SK-N-SH (cell line): ENCODE results near the gene RPL11. TPM values are rescaled to one million over a fixed set of nuclear protein-coding genes. Genes with fewer than 3 reads are reported as not detected.

Source experiments
- CTCF ChIA-PET: fragments of 300-600, 350-600 bp; formaldehyde crosslinking; extraction: SDS; loops from one replicate; lab custom pipeline; 2021; lab: Yijun Ruan, JAX
- POLR2A ChIA-PET: fragments of 350-600 bp; sonication (Branson Sonifier 250); formaldehyde crosslinking; extraction: SDS; loops from one replicate; lab custom pipeline; 2020; ENCODE audit warnings: antibody characterized with exemption, inconsistent platforms; lab: Yijun Ruan, JAX
- DNase-seq: peaks from one replicate; pipeline ENCODE4 v3.0.0; 2012
- H2AFZ ChIP-seq: fragments of 200-600 bp; sonication (generic); 2 replicates; pipeline ENCODE4 v1.8.1; 2016; ENCODE audit warnings: antibody characterized with exemption, mild to moderate bottlenecking, low read depth
- H3F3A ChIP-seq: fragments of 200-600 bp; sonication (generic); replicated peaks from 2 replicates; pipeline ENCODE3; 2016; ENCODE audit warnings: antibody characterized with exemption, mild to moderate bottlenecking; ENCODE audit not compliant: insufficient read depth
- H3K27ac ChIP-seq, 2 experiments: fragments of 200-500 bp in 1 of 2; fragments of 200-600 bp in 1 of 2; sonication (Bioruptor generic) in 1 of 2; sonication (generic), shearing (Covaris generic) in 1 of 2; 2 replicates each; pipeline versions ENCODE4 v1.5.1 to v1.6.1; 2014 to 2016; ENCODE audit warnings: low read depth in 2 of 2, inconsistent platforms in 1 of 2, low read length in 1 of 2, mild to moderate bottlenecking in 1 of 2, mixed read lengths in 1 of 2
- H3K27me3 ChIP-seq: fragments of 200-600 bp; sonication (generic), shearing (Covaris generic); 2 replicates; pipeline ENCODE4 v1.6.1; 2016; ENCODE audit warnings: mixed run types; ENCODE audit not compliant: insufficient read depth
- H3K36me3 ChIP-seq, 2 experiments: fragments of 200-500 bp in 1 of 2; fragments of 200-600 bp in 1 of 2; sonication (Bioruptor generic) in 1 of 2; sonication (generic) in 1 of 2; replicated peaks in 1 of 2; 2 replicates each; pipeline versions ENCODE3 to v1.5.1; 2014 to 2016; ENCODE audit warnings: low read length in 1 of 2, mild to moderate bottlenecking in 1 of 2; ENCODE audit not compliant: insufficient read depth in 2 of 2, control insufficient read depth in 1 of 2
- H3K4me1 ChIP-seq, 2 experiments: fragments of 200-500 bp in 1 of 2; fragments of 200-600 bp in 1 of 2; sonication (Bioruptor generic) in 1 of 2; sonication (generic), shearing (Covaris generic) in 1 of 2; 2 replicates each; pipeline versions ENCODE4 v1.5.1 to v1.6.1; 2014 to 2016; ENCODE audit warnings: low read depth in 1 of 2, low read length in 1 of 2, mixed run types in 1 of 2; ENCODE audit not compliant: insufficient read depth in 2 of 2, control insufficient read depth in 1 of 2
- H3K4me2 ChIP-seq: fragments of 200-600 bp; sonication (generic), shearing (Covaris generic); 2 replicates; pipeline ENCODE4 v1.6.1; 2017; ENCODE audit warnings: mixed run types
- H3K4me3 ChIP-seq, 2 experiments: fragments of 200-500 bp in 1 of 2; fragments of 200-600 bp in 1 of 2; sonication (Bioruptor generic) in 1 of 2; sonication (generic), shearing (Covaris generic) in 1 of 2; 2 replicates each; pipeline versions ENCODE4 v1.5.1 to v1.8.1; 2014 to 2016; ENCODE audit warnings: low read depth in 2 of 2, inconsistent platforms in 1 of 2, low read length in 1 of 2, mild to moderate bottlenecking in 1 of 2, mixed read lengths in 1 of 2, moderate library complexity in 1 of 2
- H3K79me2 ChIP-seq: fragments of 200-600 bp; sonication (generic); 2 replicates; pipeline ENCODE4 v1.8.1; 2017; ENCODE audit warnings: mild to moderate bottlenecking; ENCODE audit not compliant: insufficient read depth
- H3K9ac ChIP-seq: fragments of 200-600 bp; sonication (generic); 2 replicates; pipeline ENCODE4 v1.6.1; 2017; ENCODE audit warnings: mixed run types
- H3K9me2 ChIP-seq: fragments of 200-600 bp; sonication (generic); 2 replicates; pipeline ENCODE4 v1.6.1; 2017; ENCODE audit warnings: mixed run types
- H3K9me3 ChIP-seq: fragments of 200-600 bp; sonication (generic); 2 replicates; pipeline ENCODE4 v1.6.1; 2017; ENCODE audit warnings: mixed run types, mild to moderate bottlenecking, moderate library complexity
- H4K20me1 ChIP-seq: fragments of 200-600 bp; sonication (generic); 2 replicates; pipeline ENCODE4 v1.6.1; 2017; ENCODE audit warnings: mild to moderate bottlenecking, mixed run types; ENCODE audit not compliant: insufficient read depth
- CHD2 ChIP-seq: fragments of 150-350 bp; IDR thresholded peaks from 2 replicates; pipeline ENCODE4 v1.6.1; 2018; ENCODE audit warnings: low read length; ENCODE audit not compliant: partially characterized antibody
- ELF1 ChIP-seq: IDR thresholded peaks from 2 replicates; pipeline ENCODE4 v1.4.0; 2012
- FOSL2 ChIP-seq: IDR thresholded peaks from 2 replicates; pipeline ENCODE4 v1.4.0; 2012; ENCODE audit warnings: low read depth, mild to moderate bottlenecking, moderate library complexity, borderline replicate concordance
- FOXJ3 ChIP-seq: sonication (generic); formaldehyde crosslinking; IDR thresholded peaks from 2 replicates; pipeline ENCODE4 v1.5.1; 2020; ENCODE audit warnings: mild to moderate bottlenecking, missing genetic modification reagents
- MEF2A ChIP-seq: IDR thresholded peaks from 2 replicates; pipeline ENCODE4 v1.4.0; 2012; ENCODE audit warnings: low read depth, borderline replicate concordance
- MXI1 ChIP-seq: IDR thresholded peaks from 2 replicates; pipeline ENCODE4 v1.6.1; 2012; ENCODE audit warnings: mild to moderate bottlenecking, low read depth, low read length, improper control_type of control experiment
- RCOR1 ChIP-seq: fragments of 150-350 bp; IDR thresholded peaks from 2 replicates; pipeline ENCODE4 v1.6.1; 2017; ENCODE audit warnings: antibody characterized with exemption, low read length
- SIN3A ChIP-seq: IDR thresholded peaks from 2 replicates; pipeline ENCODE4 v1.6.1; 2012; ENCODE audit warnings: low read depth, mild to moderate bottlenecking, low read length, moderate library complexity, borderline replicate concordance
- TCF12 ChIP-seq: IDR thresholded peaks from 2 replicates; pipeline ENCODE4 v1.4.0; 2012
- TEAD4 ChIP-seq: IDR thresholded peaks from 2 replicates; pipeline ENCODE4 v1.4.0; 2012; ENCODE audit warnings: mild to moderate bottlenecking, borderline replicate concordance; ENCODE audit not compliant: insufficient read depth
- YY1 ChIP-seq: IDR thresholded peaks from 2 replicates; pipeline ENCODE4 v1.4.0; 2012; ENCODE audit warnings: low read depth, mild to moderate bottlenecking
- WGBS: methylation state at CpG from one replicate; pipeline ENCODE4 v1.1.6; 2017; ENCODE audit warnings: low lambda C conversion rate; 5-methylcytosine and 5-hydroxymethylcytosine counted together
- polyA plus RNA-seq, 3 experiments: library from polyadenylated mRNA; depleted of rRNA; stranded (reverse); fragments of >200 nt; gene quantifications; 2 replicates each; pipeline ENCODE4 v1.2.3, GENCODE V29; 2012
- TF ChIP-seq, protein P1 (sequence below): fragments of 200-600 bp; sonication (generic); IDR thresholded peaks from 2 replicates; pipeline ENCODE4 v1.6.1; 2017; ENCODE audit warnings: antibody characterized with exemption, mild to moderate bottlenecking, moderate library complexity
- TF ChIP-seq, protein P2 (sequence below): IDR thresholded peaks from 2 replicates; pipeline ENCODE4 v1.4.0; 2012; ENCODE audit warnings: low read depth, borderline replicate concordance
- TF ChIP-seq, protein P3 (sequence below): fragments of 150-350 bp; IDR thresholded peaks from 2 replicates; pipeline ENCODE4 v1.6.1; 2017; ENCODE audit warnings: antibody characterized with exemption, low read length, low read depth, borderline replicate concordance
- TF ChIP-seq, protein P4 (sequence below): IDR thresholded peaks from 2 replicates; pipeline ENCODE4 v1.6.1; 2012; ENCODE audit warnings: mild to moderate bottlenecking, low read depth, low read length, moderate library complexity

Gene RPL11
- polyA plus RNA-seq, 1 of the 3 experiments (the other 2 are of a cell fraction): 2,255 TPM

DNA sequence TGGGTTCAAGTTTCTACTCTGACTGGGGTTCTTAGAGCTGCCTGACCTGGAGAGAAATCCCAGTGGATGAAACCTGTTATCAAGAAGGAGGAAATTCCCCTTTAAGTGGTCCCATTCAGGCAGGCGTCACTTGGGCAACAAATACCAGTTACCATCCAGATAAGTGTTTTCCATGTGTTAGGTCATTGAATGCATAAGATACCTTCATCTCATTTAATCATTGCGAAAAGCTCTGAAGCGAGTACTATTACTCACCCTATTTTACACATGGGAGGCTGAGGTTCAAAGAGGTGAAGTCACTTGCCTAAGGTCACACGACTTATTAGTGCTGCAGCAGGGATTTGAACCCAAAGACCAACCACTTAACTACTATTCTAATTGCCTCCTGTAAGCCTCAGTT lies 45.5 kb upstream of the RPL11 start (continued):
- TF ChIP-seq, protein P1, sequence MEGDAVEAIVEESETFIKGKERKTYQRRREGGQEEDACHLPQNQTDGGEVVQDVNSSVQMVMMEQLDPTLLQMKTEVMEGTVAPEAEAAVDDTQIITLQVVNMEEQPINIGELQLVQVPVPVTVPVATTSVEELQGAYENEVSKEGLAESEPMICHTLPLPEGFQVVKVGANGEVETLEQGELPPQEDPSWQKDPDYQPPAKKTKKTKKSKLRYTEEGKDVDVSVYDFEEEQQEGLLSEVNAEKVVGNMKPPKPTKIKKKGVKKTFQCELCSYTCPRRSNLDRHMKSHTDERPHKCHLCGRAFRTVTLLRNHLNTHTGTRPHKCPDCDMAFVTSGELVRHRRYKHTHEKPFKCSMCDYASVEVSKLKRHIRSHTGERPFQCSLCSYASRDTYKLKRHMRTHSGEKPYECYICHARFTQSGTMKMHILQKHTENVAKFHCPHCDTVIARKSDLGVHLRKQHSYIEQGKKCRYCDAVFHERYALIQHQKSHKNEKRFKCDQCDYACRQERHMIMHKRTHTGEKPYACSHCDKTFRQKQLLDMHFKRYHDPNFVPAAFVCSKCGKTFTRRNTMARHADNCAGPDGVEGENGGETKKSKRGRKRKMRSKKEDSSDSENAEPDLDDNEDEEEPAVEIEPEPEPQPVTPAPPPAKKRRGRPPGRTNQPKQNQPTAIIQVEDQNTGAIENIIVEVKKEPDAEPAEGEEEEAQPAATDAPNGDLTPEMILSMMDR: no peak
- TF ChIP-seq, protein P2, sequence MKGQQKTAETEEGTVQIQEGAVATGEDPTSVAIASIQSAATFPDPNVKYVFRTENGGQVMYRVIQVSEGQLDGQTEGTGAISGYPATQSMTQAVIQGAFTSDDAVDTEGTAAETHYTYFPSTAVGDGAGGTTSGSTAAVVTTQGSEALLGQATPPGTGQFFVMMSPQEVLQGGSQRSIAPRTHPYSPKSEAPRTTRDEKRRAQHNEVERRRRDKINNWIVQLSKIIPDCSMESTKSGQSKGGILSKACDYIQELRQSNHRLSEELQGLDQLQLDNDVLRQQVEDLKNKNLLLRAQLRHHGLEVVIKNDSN: no peak
- TF ChIP-seq MEF2A: no peak
- TF ChIP-seq FOXJ3 (CRISPR knock-in tag): no peak
- TF ChIP-seq ELF1: no peak
- no peak for TF ChIP-seq MXI1
- TF ChIP-seq RCOR1: no peak

DNA sequence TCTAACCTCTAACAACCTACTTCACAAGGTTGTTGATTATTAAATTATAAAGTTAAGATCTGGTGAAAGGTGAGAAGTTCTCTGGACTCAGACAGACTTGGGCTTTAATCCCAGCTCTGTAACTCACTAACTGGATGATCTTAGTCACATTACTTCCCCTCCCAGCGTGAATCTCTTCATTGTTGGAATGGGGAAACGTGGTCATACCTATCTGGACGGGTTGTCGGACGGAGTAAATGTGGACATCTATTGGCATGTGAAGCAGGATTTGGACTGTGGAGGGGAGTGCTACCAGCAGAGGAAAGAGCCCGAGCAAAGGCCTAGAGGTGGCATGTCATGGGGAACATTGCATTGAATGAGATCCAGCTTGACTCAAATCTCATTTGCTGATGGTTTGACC lies 45.1 kb upstream of the RPL11 start:
- Histone ChIP-seq H3K27ac (no peak overlapping the region), H3K36me3 (no peaks in the 10 kb centered on the region), H4K20me1 (no peaks in the 10 kb centered on the region), H3K79me2 (no peaks in the 10 kb centered on the region), H3K9me3 (no peaks in the 10 kb centered on the region), H2AFZ (no peak overlapping the region), H3K9ac (no peak overlapping the region), H3K4me2 (no peak overlapping the region), H3K4me1 (peaks cover 0 to 14% of the 10 kb centered on the region in 2 experiments; a peak in 1 of 4 replicates), H3K9me2 (no peaks in the 10 kb centered on the region), H3K27me3 (no peaks in the 10 kb centered on the region), H3F3A (no peaks in the 10 kb centered on the region), H3K4me3 (no peak overlapping the region)
- CTCF ChIA-PET: interaction anchor here (1.2 to 11.3 kb wide), 5 partner anchors 10 to 149 kb away, joined by 3 to 128 read pairs (median 6); no protein-coding TSS in a partner anchor
- 60% methylated on average over 6 of the region's 6 CpGs for WGBS
- TF ChIP-seq FOSL2 (no peak), TCF12 (no peak), SIN3A (no peak), CHD2 (no peak), TEAD4 (no peak), YY1 (no peak)
- TF ChIP-seq, protein P2: no peak
- TF ChIP-seq, protein P3, sequence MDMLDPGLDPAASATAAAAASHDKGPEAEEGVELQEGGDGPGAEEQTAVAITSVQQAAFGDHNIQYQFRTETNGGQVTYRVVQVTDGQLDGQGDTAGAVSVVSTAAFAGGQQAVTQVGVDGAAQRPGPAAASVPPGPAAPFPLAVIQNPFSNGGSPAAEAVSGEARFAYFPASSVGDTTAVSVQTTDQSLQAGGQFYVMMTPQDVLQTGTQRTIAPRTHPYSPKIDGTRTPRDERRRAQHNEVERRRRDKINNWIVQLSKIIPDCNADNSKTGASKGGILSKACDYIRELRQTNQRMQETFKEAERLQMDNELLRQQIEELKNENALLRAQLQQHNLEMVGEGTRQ: no peak
- TF ChIP-seq, protein P4, sequence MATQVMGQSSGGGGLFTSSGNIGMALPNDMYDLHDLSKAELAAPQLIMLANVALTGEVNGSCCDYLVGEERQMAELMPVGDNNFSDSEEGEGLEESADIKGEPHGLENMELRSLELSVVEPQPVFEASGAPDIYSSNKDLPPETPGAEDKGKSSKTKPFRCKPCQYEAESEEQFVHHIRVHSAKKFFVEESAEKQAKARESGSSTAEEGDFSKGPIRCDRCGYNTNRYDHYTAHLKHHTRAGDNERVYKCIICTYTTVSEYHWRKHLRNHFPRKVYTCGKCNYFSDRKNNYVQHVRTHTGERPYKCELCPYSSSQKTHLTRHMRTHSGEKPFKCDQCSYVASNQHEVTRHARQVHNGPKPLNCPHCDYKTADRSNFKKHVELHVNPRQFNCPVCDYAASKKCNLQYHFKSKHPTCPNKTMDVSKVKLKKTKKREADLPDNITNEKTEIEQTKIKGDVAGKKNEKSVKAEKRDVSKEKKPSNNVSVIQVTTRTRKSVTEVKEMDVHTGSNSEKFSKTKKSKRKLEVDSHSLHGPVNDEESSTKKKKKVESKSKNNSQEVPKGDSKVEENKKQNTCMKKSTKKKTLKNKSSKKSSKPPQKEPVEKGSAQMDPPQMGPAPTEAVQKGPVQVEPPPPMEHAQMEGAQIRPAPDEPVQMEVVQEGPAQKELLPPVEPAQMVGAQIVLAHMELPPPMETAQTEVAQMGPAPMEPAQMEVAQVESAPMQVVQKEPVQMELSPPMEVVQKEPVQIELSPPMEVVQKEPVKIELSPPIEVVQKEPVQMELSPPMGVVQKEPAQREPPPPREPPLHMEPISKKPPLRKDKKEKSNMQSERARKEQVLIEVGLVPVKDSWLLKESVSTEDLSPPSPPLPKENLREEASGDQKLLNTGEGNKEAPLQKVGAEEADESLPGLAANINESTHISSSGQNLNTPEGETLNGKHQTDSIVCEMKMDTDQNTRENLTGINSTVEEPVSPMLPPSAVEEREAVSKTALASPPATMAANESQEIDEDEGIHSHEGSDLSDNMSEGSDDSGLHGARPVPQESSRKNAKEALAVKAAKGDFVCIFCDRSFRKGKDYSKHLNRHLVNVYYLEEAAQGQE: no peak
- no peak for DNase-seq
- POLR2A ChIA-PET: no interaction called here
